HG03095 (cell line): Measurements from ENCODE around the gene MGAT3.

Experiments
- ATAC-seq: cut with Tn5 transposase; IDR thresholded peaks from one replicate; pipeline ENCODE4 v1.9.1; 2021; ENCODE audit warnings: moderate library complexity; ENCODE audit not compliant: unreplicated experiment

Gene MGAT3

GRCh38 chr22:39469681-39470450 lies 13.1 kb downstream of the MGAT3 start:
- ATAC-seq: no peak

GRCh38 chr22:39470451-39471291 lies 13.9 kb downstream of the MGAT3 start:
- no peak for ATAC-seq

- ATAC-seq: no peak
Observed at GRCh38 chr22:39471381-39472141, 14.7 kb downstream of the MGAT3 start.

GRCh38 chr22:39472570-39473556 lies 16.1 kb downstream of the MGAT3 start:
- no peak for ATAC-seq

- no peak for ATAC-seq
Observed at GRCh38 chr22:39473851-39474250, 17.0 kb downstream of the MGAT3 start.

- ATAC-seq: no peak
Observed at GRCh38 chr22:39474351-39475111, 17.7 kb downstream of the MGAT3 start.

GRCh38 chr22:39475337-39475736 lies 18.5 kb downstream of the MGAT3 start:
- ATAC-seq: no peak

GRCh38 chr22:39475902-39476301 lies 19.1 kb downstream of the MGAT3 start:
- no peak for ATAC-seq

- ATAC-seq: no peak
Observed at GRCh38 chr22:39476664-39477063, 19.9 kb downstream of the MGAT3 start.

GRCh38 chr22:39477542-39477941 lies 20.7 kb downstream of the MGAT3 start:
- ATAC-seq: no peak

- no peak for ATAC-seq
Observed at GRCh38 chr22:39478441-39478850, 21.6 kb downstream of the MGAT3 start.

GRCh38 chr22:39479254-39479653 lies 22.4 kb downstream of the MGAT3 start:
- ATAC-seq: no peak

- ATAC-seq: no peak
Observed at GRCh38 chr22:39480557-39480956, 23.7 kb downstream of the MGAT3 start.

GRCh38 chr22:39481054-39481453 lies 24.2 kb downstream of the MGAT3 start:
- ATAC-seq: no peak

GRCh38 chr22:39481595-39481994 lies 24.8 kb downstream of the MGAT3 start:
- ATAC-seq: no peak

GRCh38 chr22:39482768-39483167 lies 26.0 kb downstream of the MGAT3 start:
- no peak for ATAC-seq

- no peak for ATAC-seq
Observed at GRCh38 chr22:39486951-39487825, 30.4 kb downstream of the MGAT3 start.

- no peak for ATAC-seq
Observed at GRCh38 chr22:39487826-39488520, 31.2 kb downstream of the MGAT3 start.
